Left lung (tissue), 8 donors: ENCODE results near the gene SEC24D. TPM values are rescaled to one million over a fixed set of nuclear protein-coding genes. Genes with fewer than 3 reads are reported as not detected.

Experiments
- polyA plus RNA-seq, 6 donors: library from polyadenylated mRNA; unstranded; fragments of 120-200 nt; gene quantifications; one replicate each; pipeline ENCODE4 v1.2.1, GENCODE V29; 2013; ENCODE audit not compliant: insufficient read length in 6 of 6
- total RNA-seq, 2 donors: library from RNA; stranded (reverse); fragmentation: NEBNext Ultra II Directional; extraction: Animal tissue kit (Norgen Biotek cat#: 25700); gene quantifications; one replicate each; pipeline ENCODE4 v1.2.1, GENCODE V29; 2021
- donor health status: DM: no; HTN: yes; CAD: no.
- donor health status: DM: no; HTN: no; CAD: no.

Gene SEC24D
- total and polyA plus RNA-seq, 8 donors, result 40.7 to 99.4 (median 50.4) TPM

Other genes starting within 250 kb of the SEC24D start
- 10 to 100 TPM; 30.6 to 45.4 TPM for gene METTL14, start 150.7 kb downstream of the SEC24D start, total RNA-seq
- 10 to 100 TPM; 50.4 to 62.9 (median 56.4) TPM for gene METTL14, start 150.7 kb downstream of the SEC24D start, polyA plus RNA-seq
- 10 to 100 TPM; 14.4 to 30.7 TPM for gene SYNPO2, start 52.7 kb upstream of the SEC24D start, total RNA-seq
- 1 to 10 TPM; 2.8 to 5.1 (median 4.3) TPM for gene SYNPO2, start 52.7 kb upstream of the SEC24D start, polyA plus RNA-seq